Measurements from ENCODE around the gene APBB1IP.
"Not testable (repeated sequence)": the region's sequence is repeated elsewhere in the genome, so short reads cannot be mapped to it uniquely, and the experiment has no call there.

APBB1IP gene

GRCh38 chr10:26437637-26438461 is at the start of gene APBB1IP:
TSS of gene APBB1IP (plus strand) at chr10:26438341. CDS start at chr10:26492327, 53,986 bp downstream.
- DNase-seq, result no peak
- in situ Hi-C loops (cut with HindIII; ENCODE audit: low pct_ligation_motif_present, low pct_unique_long_range_greater_than_20kb, low sequenced_read_pairs), result no loop called here

GRCh38 chr10:26389533-26389932 is 48.6 kb upstream of the APBB1IP start:
- DNase-seq, result no peak
- in situ Hi-C loops (cut with HindIII; ENCODE audit: low pct_ligation_motif_present, low pct_unique_long_range_greater_than_20kb, low sequenced_read_pairs), result no loop called here

- DNase-seq, result no peak
- in situ Hi-C loops (cut with HindIII; ENCODE audit: low pct_ligation_motif_present, low pct_unique_long_range_greater_than_20kb, low sequenced_read_pairs), result no loop called here
Observed at GRCh38 chr10:26391701-26392695, 46.1 kb upstream of the APBB1IP start.

GRCh38 chr10:26398353-26398752 is 39.8 kb upstream of the APBB1IP start:
- in situ Hi-C loops (cut with HindIII; ENCODE audit: low pct_ligation_motif_present, low pct_unique_long_range_greater_than_20kb, low sequenced_read_pairs); DNase-seq: not testable (repeated sequence)

- in situ Hi-C loops (cut with HindIII; ENCODE audit: low pct_ligation_motif_present, low pct_unique_long_range_greater_than_20kb, low sequenced_read_pairs), result no loop called here
- peak; percentile 94 for DNase-seq
Observed at GRCh38 chr10:26407406-26407969, 30.7 kb upstream of the APBB1IP start.

GRCh38 chr10:26408858-26409494 is 29.2 kb upstream of the APBB1IP start:
- in situ Hi-C loops (cut with HindIII; ENCODE audit: low pct_ligation_motif_present, low pct_unique_long_range_greater_than_20kb, low sequenced_read_pairs), result no loop called here

GRCh38 chr10:26410356-26410755 is 27.8 kb upstream of the APBB1IP start:
- DNase-seq, result no peak
- in situ Hi-C loops (cut with HindIII; ENCODE audit: low pct_ligation_motif_present, low pct_unique_long_range_greater_than_20kb, low sequenced_read_pairs), result no loop called here

More at GRCh38 chr10:26408858-26409494, 29.2 kb upstream of the APBB1IP start:
- DNase-seq, result no peak

- in situ Hi-C loops (cut with HindIII; ENCODE audit: low pct_ligation_motif_present, low pct_unique_long_range_greater_than_20kb, low sequenced_read_pairs), result no loop called here
- DNase-seq, result no peak
Observed at GRCh38 chr10:26412932-26413331, 25.2 kb upstream of the APBB1IP start.

GRCh38 chr10:26413375-26413774 is 24.8 kb upstream of the APBB1IP start:
- in situ Hi-C loops (cut with HindIII; ENCODE audit: low pct_ligation_motif_present, low pct_unique_long_range_greater_than_20kb, low sequenced_read_pairs), result no loop called here

GRCh38 chr10:26417136-26417535 is 21.0 kb upstream of the APBB1IP start:
- in situ Hi-C loops (cut with HindIII; ENCODE audit: low pct_ligation_motif_present, low pct_unique_long_range_greater_than_20kb, low sequenced_read_pairs), result no loop called here
- no peak for DNase-seq

More at GRCh38 chr10:26413375-26413774, 24.8 kb upstream of the APBB1IP start:
- DNase-seq, result no peak

GRCh38 chr10:26422977-26423376 is 15.2 kb upstream of the APBB1IP start:
- DNase-seq, result no peak
- in situ Hi-C loops (cut with HindIII; ENCODE audit: low pct_ligation_motif_present, low pct_unique_long_range_greater_than_20kb, low sequenced_read_pairs), result no loop called here

GRCh38 chr10:26423722-26424121 is 14.4 kb upstream of the APBB1IP start:
- in situ Hi-C loops (cut with HindIII; ENCODE audit: low pct_ligation_motif_present, low pct_unique_long_range_greater_than_20kb, low sequenced_read_pairs), result no loop called here
- DNase-seq, result no peak

GRCh38 chr10:26430641-26431163 is 7.4 kb upstream of the APBB1IP start:
- DNase-seq, result no peak
- in situ Hi-C loops (cut with HindIII; ENCODE audit: low pct_ligation_motif_present, low pct_unique_long_range_greater_than_20kb, low sequenced_read_pairs), result no loop called here

GRCh38 chr10:26432938-26433337 is 5.2 kb upstream of the APBB1IP start:
- in situ Hi-C loops (cut with HindIII; ENCODE audit: low pct_ligation_motif_present, low pct_unique_long_range_greater_than_20kb, low sequenced_read_pairs), result no loop called here

GRCh38 chr10:26435852-26436251 is 2.3 kb upstream of the APBB1IP start:
- DNase-seq, result no peak
- in situ Hi-C loops (cut with HindIII; ENCODE audit: low pct_ligation_motif_present, low pct_unique_long_range_greater_than_20kb, low sequenced_read_pairs), result no loop called here

More at GRCh38 chr10:26432938-26433337, 5.2 kb upstream of the APBB1IP start:
- no peak for DNase-seq

- in situ Hi-C loops (cut with HindIII; ENCODE audit: low pct_ligation_motif_present, low pct_unique_long_range_greater_than_20kb, low sequenced_read_pairs), result no loop called here
- DNase-seq, result no peak
Observed at GRCh38 chr10:26436848-26437247, 1.3 kb upstream of the APBB1IP start.

- peak; percentile 50 for DNase-seq
Observed at GRCh38 chr10:26438534-26439341, 597 bp downstream of the APBB1IP start.

More at GRCh38 chr10:26438534-26439341, 597 bp downstream of the APBB1IP start:
- in situ Hi-C loops (cut with HindIII; ENCODE audit: low pct_ligation_motif_present, low pct_unique_long_range_greater_than_20kb, low sequenced_read_pairs), result no loop called here
